ENCODE measurements around the gene SMIM14.
A peak's percentile ranks its signal among the peaks of the same experiment; 100 is the strongest.
"Not testable (repeated sequence)": the region's sequence is repeated elsewhere in the genome, so short reads cannot be mapped to it uniquely, and the experiment has no call there.

The SMIM14 gene

GRCh38 chr4:39518484-39518883 is 120.2 kb downstream of the SMIM14 start:
- TF ChIP-seq, protein P1, sequence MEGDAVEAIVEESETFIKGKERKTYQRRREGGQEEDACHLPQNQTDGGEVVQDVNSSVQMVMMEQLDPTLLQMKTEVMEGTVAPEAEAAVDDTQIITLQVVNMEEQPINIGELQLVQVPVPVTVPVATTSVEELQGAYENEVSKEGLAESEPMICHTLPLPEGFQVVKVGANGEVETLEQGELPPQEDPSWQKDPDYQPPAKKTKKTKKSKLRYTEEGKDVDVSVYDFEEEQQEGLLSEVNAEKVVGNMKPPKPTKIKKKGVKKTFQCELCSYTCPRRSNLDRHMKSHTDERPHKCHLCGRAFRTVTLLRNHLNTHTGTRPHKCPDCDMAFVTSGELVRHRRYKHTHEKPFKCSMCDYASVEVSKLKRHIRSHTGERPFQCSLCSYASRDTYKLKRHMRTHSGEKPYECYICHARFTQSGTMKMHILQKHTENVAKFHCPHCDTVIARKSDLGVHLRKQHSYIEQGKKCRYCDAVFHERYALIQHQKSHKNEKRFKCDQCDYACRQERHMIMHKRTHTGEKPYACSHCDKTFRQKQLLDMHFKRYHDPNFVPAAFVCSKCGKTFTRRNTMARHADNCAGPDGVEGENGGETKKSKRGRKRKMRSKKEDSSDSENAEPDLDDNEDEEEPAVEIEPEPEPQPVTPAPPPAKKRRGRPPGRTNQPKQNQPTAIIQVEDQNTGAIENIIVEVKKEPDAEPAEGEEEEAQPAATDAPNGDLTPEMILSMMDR (IDR thresholded peaks at IDR 0.05; ENCODE audit: low read depth, low read length) = no peak
- H3K4me3 ChIP-seq (replicated peaks in 1 of 2; ENCODE audit: low read depth in 2 of 2, low read length in 2 of 2) = no peak overlapping the region
- no peak for DNase-seq (ENCODE audit: low read depth in 2 of 2)

GRCh38 chr4:39516407-39516966 is 122.2 kb downstream of the SMIM14 start:
- DNase-seq (ENCODE audit: low read depth in 2 of 2) = no peak
- H3K4me3 ChIP-seq (replicated peaks in 1 of 2; ENCODE audit: low read depth in 2 of 2, low read length in 2 of 2) = no peak overlapping the region
- TF ChIP-seq, protein P1 (IDR thresholded peaks at IDR 0.05; ENCODE audit: low read depth, low read length) = no peak

- H3K4me3 ChIP-seq (replicated peaks in 1 of 2; ENCODE audit: low read depth in 2 of 2, low read length in 2 of 2); DNase-seq (ENCODE audit: low read depth in 2 of 2): not testable (repeated sequence)
These were observed 122.8 kb downstream of the SMIM14 start for GRCh38 chr4:39515669-39516401.

- TF ChIP-seq, protein P1 (IDR thresholded peaks at IDR 0.05; ENCODE audit: low read depth, low read length) = no peak
- peak; percentile 13 to 71 for DNase-seq (ENCODE audit: low read depth in 2 of 2)
- H3K4me3 ChIP-seq (replicated peaks in 1 of 2; ENCODE audit: low read depth in 2 of 2, low read length in 2 of 2) = no peak overlapping the region
These were observed 123.7 kb downstream of the SMIM14 start for GRCh38 chr4:39514888-39515401.

DNA sequence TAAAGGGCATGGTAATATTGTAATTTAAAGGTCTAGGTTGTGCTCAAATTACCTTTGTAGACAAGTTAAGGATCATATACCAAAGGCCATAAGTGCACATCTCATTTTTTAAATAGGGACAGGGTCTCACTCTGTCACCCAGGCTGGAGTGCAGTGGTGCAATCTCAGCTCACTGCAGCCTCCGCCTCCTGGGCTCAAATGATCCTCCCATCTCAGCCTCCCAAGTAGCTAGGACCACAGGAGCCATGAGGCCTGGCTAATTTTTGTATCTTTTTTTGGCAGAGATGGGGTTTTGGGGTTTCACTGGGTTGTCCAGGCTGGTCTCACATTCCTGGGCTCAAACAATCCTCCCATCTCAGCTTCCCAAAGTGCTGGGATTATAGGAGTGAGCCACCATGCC is 124.4 kb downstream of the SMIM14 start:
- not testable (repeated sequence) for H3K4me3 ChIP-seq (replicated peaks in 1 of 2; ENCODE audit: low read depth in 2 of 2, low read length in 2 of 2); DNase-seq (ENCODE audit: low read depth in 2 of 2)

DNA sequence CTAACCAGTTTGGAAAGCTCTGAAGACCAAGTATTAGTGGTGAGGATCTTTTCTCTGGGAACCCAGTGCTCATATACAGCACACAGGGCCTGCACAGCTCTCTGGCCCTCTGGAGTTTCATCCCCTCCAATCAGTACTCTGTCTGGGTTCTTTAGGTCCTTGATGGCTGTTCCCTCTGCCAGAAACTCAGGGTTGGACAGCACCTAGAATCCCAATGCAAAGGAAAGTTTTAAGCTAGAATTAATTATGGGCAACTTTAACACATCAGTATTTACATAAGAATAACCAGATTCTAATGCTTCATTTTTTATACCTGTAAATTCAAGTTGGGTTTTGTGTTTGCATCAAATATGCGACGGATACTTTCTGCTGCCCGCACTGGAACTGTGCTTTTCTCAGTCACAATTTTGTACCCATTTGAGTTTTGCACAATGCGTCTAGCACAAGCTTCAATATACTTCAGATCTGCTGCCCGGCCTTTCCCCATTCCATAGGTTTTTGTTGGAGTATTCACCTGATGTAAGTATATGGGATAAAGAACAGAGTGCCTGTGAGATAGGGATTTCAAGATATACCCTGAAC is 128.2 kb downstream of the SMIM14 start:
- DNase-seq (ENCODE audit: low read depth in 2 of 2) = no peak
- no peak overlapping the region for H3K4me3 ChIP-seq (replicated peaks in 1 of 2; ENCODE audit: low read depth in 2 of 2, low read length in 2 of 2)
- TF ChIP-seq, protein P1 (IDR thresholded peaks at IDR 0.05; ENCODE audit: low read depth, low read length) = no peak

- no peak overlapping the region for H3K4me3 ChIP-seq (replicated peaks in 1 of 2; ENCODE audit: low read depth in 2 of 2, low read length in 2 of 2)
- TF ChIP-seq, protein P1 (IDR thresholded peaks at IDR 0.05; ENCODE audit: low read depth, low read length) = no peak
- DNase-seq (ENCODE audit: low read depth in 2 of 2) = peak in 1 of 2 donors; percentile 46
These were observed 133.1 kb downstream of the SMIM14 start for GRCh38 chr4:39505581-39505980.
